Measurements from ENCODE around the gene NANOS3. TPM values are rescaled to one million over a fixed set of nuclear protein-coding genes. Genes with fewer than 3 reads are reported as not detected.

NANOS3 gene
- total and polyA plus RNA-seq, 2 of the 13 experiments (the other 11 are each of a cell fraction or from before 2014, with no cell fraction given): 0.21 TPM; not detected in 1

GRCh38 chr19:13899393-13899792 is 22.5 kb downstream of the NANOS3 start (continued):
- TF ChIP-seq DNMT1 (CRISPR knock-in tag; IDR thresholded peaks at IDR 0.05) (no peak), ZNF143 (CRISPR knock-in tag; IDR thresholded peaks at IDR 0.05) (0 out of 2 replicates have a peak, but pooled peaks have one; percentile 16), SP4 (CRISPR knock-in tag; IDR thresholded peaks at IDR 0.05) (0 out of 2 replicates have a peak, but pooled peaks have one; percentile 24), FOXA1 (IDR thresholded peaks at IDR 0.05) (no peak), FOXA1 (CRISPR knock-in tag; IDR thresholded peaks at IDR 0.05) (peak; percentile 34; the same call in 1 of the 2 replicates), NR2F6 (IDR thresholded peaks at IDR 0.05) (peak; percentile 42), NR2F6 (CRISPR knock-in tag; IDR thresholded peaks at IDR 0.05) (no peak), ZNF317 (CRISPR knock-in tag; IDR thresholded peaks at IDR 0.05) (no peak), ZNF703 (CRISPR knock-in tag; IDR thresholded peaks at IDR 0.05; ENCODE audit: borderline replicate concordance) (no peak), PHF21A (CRISPR knock-in tag; IDR thresholded peaks at IDR 0.05) (peak; percentile 75), ZNF329 (CRISPR knock-in tag; IDR thresholded peaks at IDR 0.05; ENCODE audit: low read depth) (no peak), HNF4A (CRISPR knock-in tag; IDR thresholded peaks at IDR 0.05) (peak; percentile 55), CAMTA2 (CRISPR knock-in tag; IDR thresholded peaks at IDR 0.05; ENCODE audit: borderline replicate concordance) (no peak), GATAD1 (CRISPR knock-in tag; IDR thresholded peaks at IDR 0.05) (no peak), KAT2B (IDR thresholded peaks at IDR 0.05; ENCODE audit: borderline replicate concordance, low read depth, low read length) (no peak), TCF7 (IDR thresholded peaks at IDR 0.05; ENCODE audit: low read depth) (peak; percentile 77), ZNF224 (CRISPR knock-in tag; IDR thresholded peaks at IDR 0.05) (no peak), ZNF501 (CRISPR knock-in tag; IDR thresholded peaks at IDR 0.05) (no peak), CEBPZ (IDR thresholded peaks at IDR 0.05; ENCODE audit: low read length) (no peak), JUND (CRISPR knock-in tag; IDR thresholded peaks at IDR 0.05) (peak; percentile 28; the same call in 1 of the 2 replicates), ZMYM2 (CRISPR knock-in tag; IDR thresholded peaks at IDR 0.05) (peak; percentile 51; the same call in 1 of the 2 replicates), ZFP36L1 (CRISPR knock-in tag; IDR thresholded peaks at IDR 0.05) (no peak), JUNB (CRISPR knock-in tag; IDR thresholded peaks at IDR 0.05; ENCODE audit: borderline replicate concordance) (no peak), HIC2 (CRISPR knock-in tag; IDR thresholded peaks at IDR 0.05; ENCODE audit: low read depth) (peak; percentile 92), PRDM10 (CRISPR knock-in tag; IDR thresholded peaks at IDR 0.05; ENCODE audit: low read depth) (no peak), MAFF (IDR thresholded peaks at IDR 0.05; ENCODE audit: low read depth, low read length) (0 out of 2 replicates have a peak, but pooled peaks have one; percentile 18)

All from HepG2 (cell line).